ENCODE data around the gene FGD2. TPM values are rescaled to one million over a fixed set of nuclear protein-coding genes. Genes with fewer than 3 reads are reported as not detected.
A peak's percentile ranks its signal among the peaks of the same experiment; 100 is the strongest.

FGD2 gene
- total RNA-seq, 2 experiments from 2014 or later: 0.50 to 0.63 TPM

DNA sequence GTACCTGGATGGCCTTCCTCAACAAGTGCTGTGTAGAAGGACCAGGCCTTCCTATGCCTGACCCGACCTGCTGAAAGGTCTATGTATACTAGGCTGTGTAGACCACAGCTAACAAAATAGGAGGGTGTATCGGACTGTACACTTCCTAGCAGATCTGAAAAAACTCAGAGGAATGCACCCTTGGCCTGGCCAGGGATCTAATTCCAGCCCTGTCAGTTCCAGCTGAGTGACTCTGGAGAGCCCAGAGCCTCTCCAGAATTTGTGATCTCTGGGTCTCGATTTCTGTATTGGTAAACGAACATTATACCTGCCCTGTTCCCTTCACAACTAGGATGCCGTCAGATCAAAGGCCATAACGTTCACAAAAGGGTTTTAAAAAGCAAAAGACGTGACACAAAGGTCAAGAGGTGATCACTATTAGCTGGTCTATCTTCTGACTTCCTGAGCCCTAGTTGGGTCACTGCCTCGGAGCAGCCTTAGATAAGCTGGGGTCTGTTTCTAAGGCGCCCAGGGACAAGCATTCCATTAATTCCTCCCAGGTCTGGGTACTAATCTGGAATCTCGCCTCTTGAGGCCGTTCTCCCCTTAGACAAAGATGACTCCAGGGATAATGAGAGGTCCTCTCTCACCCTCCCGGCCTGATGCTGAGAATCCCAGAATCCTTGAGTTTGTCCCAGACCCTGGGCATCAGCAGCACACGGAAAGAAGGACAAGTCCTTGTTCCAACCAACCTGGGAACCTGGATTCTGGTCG lies 33.4 kb upstream of the FGD2 start:
- no peaks in the 10 kb centered on the region for H3K4me1 Mint-ChIP-seq
- ChIA-PET POLR2A (interaction anchor here (0.5 kb wide), 1 partner anchor 249 kb away, joined by 3 read pairs; no protein-coding TSS in a partner anchor), CTCF (interaction anchor here (1.1 kb wide), 1 partner anchor 46 kb away, joined by 3 read pairs; no protein-coding TSS in a partner anchor)
- no peaks in the 10 kb centered on the region for H3K27me3 Mint-ChIP-seq
- no peak overlapping the region for H3K27ac Mint-ChIP-seq
- H3K4me3 Mint-ChIP-seq: no peak overlapping the region
- H3K9me3 Mint-ChIP-seq (ENCODE audit: low read depth): no peaks in the 10 kb centered on the region
- ATAC-seq (no peak), DNase-seq (no peak)
- H3K36me3 Mint-ChIP-seq (ENCODE audit: low read depth): peaks cover 74% of the 10 kb centered on the region
- intact Hi-C loops (cut with DNase I, micrococcal nuclease): no loop called here

DNA sequence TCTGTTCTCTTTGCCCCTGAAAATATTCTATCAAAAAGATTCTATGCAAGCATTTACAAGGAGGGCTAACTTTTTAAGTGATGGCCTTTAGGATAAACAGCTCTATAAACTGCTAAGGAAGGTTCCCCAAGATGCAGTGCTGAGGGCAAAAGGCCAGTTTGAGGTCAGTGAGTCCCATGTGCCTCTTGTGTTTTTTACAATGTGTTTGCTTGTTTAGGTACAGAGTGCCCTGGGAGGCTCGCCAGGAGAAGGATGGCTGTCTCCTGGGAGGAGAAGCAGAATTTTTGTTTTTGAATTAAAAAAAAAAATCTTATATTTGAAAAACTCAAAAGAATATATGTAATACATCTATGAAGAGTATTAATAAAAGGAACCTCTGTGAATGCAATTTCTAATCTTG lies 32.3 kb upstream of the FGD2 start:
- POLR2A ChIA-PET: no interaction called here
- CTCF ChIA-PET: no interaction called here
- H3K27ac Mint-ChIP-seq: no peak overlapping the region
- no peaks in the 10 kb centered on the region for H3K9me3 Mint-ChIP-seq (ENCODE audit: low read depth)
- no peak for DNase-seq
- intact Hi-C loops (cut with DNase I, micrococcal nuclease): no loop called here
- no peaks in the 10 kb centered on the region for H3K4me1 Mint-ChIP-seq
- H3K36me3 Mint-ChIP-seq (ENCODE audit: low read depth): peaks cover 73% of the 10 kb centered on the region
- no peaks in the 10 kb centered on the region for H3K27me3 Mint-ChIP-seq
- ATAC-seq: no peak
- H3K4me3 Mint-ChIP-seq: no peak overlapping the region

DNA sequence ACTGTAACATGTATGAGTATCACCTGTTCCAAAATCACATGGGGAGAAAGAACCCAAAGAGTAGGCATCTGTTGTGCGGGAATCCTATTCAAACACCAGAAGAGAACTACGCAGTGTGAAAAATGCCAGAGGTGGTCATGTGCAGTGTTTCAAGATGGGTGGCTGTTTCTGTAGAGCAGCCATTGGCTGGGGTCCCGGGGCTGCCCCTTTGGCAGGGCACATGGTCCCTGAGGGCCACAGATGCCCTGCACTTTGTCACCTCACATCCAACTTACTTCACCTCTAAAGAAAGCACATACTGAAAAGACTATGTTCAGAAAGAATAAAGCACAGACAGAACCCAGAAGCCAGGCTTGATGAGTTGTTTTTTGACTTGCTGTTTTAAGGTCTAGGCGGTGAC lies 31.8 kb upstream of the FGD2 start:
- intact Hi-C loops (cut with DNase I, micrococcal nuclease): no loop called here
- Mint-ChIP-seq H3K27me3 (no peaks in the 10 kb centered on the region), H3K4me3 (no peak overlapping the region), H3K36me3 (ENCODE audit: low read depth) (peaks cover 70% of the 10 kb centered on the region), H3K27ac (no peak overlapping the region), H3K9me3 (ENCODE audit: low read depth) (no peaks in the 10 kb centered on the region), H3K4me1 (no peaks in the 10 kb centered on the region)
- DNase-seq: no peak
- no peak for ATAC-seq
- POLR2A ChIA-PET: no interaction called here
- CTCF ChIA-PET: no interaction called here

DNA sequence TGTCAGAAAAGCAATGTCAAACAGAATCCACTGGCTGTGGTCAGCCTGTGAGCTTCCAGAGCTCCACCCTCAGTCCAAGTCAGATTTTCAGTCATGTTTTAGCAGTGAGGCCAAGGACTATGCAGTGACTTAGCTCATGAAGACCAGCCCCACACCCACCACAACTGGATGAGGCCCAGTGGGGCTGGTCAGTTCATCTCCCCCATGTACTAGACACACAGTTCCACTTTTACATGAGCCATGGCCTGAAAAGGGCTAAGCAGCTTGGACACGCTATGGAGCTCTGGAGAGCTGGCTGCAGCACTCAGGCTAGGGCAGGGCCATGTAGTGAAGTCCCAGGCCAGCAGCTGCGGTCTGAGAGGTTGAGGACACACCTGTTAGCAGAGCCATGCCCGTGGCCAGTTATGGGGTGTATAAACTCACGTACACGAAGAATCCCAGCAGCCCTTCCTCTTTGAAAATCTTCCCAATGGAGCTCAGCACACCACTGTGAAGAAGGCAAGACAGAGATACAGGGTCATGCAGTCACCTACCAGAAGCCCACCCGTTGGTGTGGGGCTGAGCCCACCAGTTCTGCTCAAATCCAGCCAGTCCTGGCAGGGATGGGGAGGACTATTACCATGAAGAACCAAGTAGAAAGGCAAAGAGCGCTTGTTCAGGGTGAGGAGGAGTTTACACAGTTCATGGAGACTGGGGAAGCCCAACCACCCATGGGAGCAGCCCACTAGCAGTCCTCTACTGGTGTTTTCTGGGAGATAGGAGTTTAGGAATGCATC lies 30.0 kb upstream of the FGD2 start:
- ATAC-seq: no peak
- ChIA-PET POLR2A (interaction anchor here (1.0 kb wide), 1 partner anchor 11 kb away, joined by 4 read pairs; the partner anchor contains the start of gene MTCH1), CTCF (interaction anchor here (1.0 to 3.1 kb wide), 2 partner anchors 31 to 43 kb away, joined by 3 to 19 read pairs; no protein-coding TSS in a partner anchor)
- H3K36me3 Mint-ChIP-seq (ENCODE audit: low read depth): peaks cover 68% of the 10 kb centered on the region
- H3K9me3 Mint-ChIP-seq (ENCODE audit: low read depth): no peaks in the 10 kb centered on the region
- no peak overlapping the region for H3K27ac Mint-ChIP-seq
- peaks cover 13% of the 10 kb centered on the region for H3K4me1 Mint-ChIP-seq
- H3K27me3 Mint-ChIP-seq: no peaks in the 10 kb centered on the region
- no peak overlapping the region for H3K4me3 Mint-ChIP-seq
- intact Hi-C loops (cut with DNase I, micrococcal nuclease): no loop called here
- no peak for DNase-seq

DNA sequence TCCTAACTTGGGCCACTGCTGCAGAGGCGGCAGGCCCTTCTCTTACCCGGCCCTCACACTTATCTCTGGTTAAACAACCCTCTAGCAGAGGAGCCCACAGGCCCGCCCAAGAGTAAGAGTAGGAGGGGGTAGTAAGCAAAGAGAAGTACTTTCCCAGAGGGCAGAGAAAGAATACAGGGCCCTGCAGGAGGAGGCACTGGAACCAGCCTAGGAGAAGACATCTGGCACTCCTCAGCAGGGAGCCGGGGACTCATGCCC lies 29.5 kb upstream of the FGD2 start:
- intact Hi-C loops (cut with DNase I, micrococcal nuclease): no loop called here
- POLR2A ChIA-PET: interaction anchor here (1.0 kb wide), 1 partner anchor 10 kb away, joined by 4 read pairs; the partner anchor contains the start of gene MTCH1
- CTCF ChIA-PET: interaction anchor here (0.7 to 3.1 kb wide), 3 partner anchors 42 to 207 kb away, joined by 3 to 19 read pairs (median 4); no protein-coding TSS in a partner anchor
- Mint-ChIP-seq H3K36me3 (ENCODE audit: low read depth) (peaks cover 67% of the 10 kb centered on the region), H3K27me3 (no peaks in the 10 kb centered on the region), H3K27ac (no peak overlapping the region), H3K4me1 (peaks cover 18% of the 10 kb centered on the region), H3K9me3 (ENCODE audit: low read depth) (no peaks in the 10 kb centered on the region), H3K4me3 (no peak overlapping the region)
- DNase-seq: no peak
- no peak for ATAC-seq

DNA sequence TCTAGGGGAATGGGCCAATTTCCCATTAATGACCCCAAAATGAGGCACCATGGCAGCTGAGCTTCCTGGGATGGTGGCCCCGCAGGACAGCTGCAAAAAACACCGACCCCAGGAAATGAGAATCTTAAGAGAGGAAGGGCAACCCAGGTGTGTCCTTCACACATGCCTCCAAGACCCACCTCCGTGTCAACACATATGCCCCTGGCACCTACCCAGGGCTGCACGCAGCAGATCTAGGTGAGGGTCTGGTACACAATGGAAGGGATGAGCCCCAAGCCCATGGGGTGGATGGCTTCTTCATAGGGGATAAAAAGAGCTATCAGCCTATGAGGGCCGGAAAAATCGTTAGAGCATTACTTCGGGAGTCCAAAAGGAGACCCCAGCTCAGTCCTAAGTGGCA lies 28.9 kb upstream of the FGD2 start:
- Mint-ChIP-seq H3K27ac (no peak overlapping the region), H3K36me3 (ENCODE audit: low read depth) (peaks cover 66% of the 10 kb centered on the region), H3K4me1 (peaks cover 22% of the 10 kb centered on the region), H3K4me3 (no peak overlapping the region), H3K27me3 (no peaks in the 10 kb centered on the region), H3K9me3 (ENCODE audit: low read depth) (no peaks in the 10 kb centered on the region)
- CTCF ChIA-PET: interaction anchor here (0.7 to 3.1 kb wide), 4 partner anchors 41 to 225 kb away, joined by 3 to 19 read pairs (median 4); no protein-coding TSS in a partner anchor
- POLR2A ChIA-PET: interaction anchor here (0.5 kb wide), 1 partner anchor 136 kb away, joined by 4 read pairs; no protein-coding TSS in a partner anchor
- no peak for DNase-seq
- ATAC-seq: no peak
- intact Hi-C loops (cut with DNase I, micrococcal nuclease): no loop called here

DNA sequence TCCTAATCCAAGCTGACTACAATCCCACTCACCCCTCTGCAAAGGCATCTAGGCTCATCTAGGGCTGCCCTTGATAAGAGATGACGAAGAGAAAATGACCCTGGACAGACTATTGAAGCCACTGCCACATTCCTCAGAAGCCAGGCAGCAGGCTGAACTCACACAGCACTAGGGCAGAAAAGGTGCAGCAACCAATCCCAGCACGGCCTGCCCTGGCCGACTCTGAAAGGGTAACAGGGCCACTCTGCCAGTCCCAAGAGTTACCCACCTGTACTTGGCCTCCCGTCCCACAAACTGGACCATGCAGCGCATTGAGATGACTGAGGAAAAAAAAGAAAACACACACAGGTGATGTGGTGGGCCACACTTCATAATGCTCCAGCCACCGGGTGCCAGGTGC lies 28.5 kb upstream of the FGD2 start:
- ATAC-seq: no peak
- intact Hi-C loops (cut with DNase I, micrococcal nuclease): no loop called here
- peaks cover 66% of the 10 kb centered on the region for H3K36me3 Mint-ChIP-seq (ENCODE audit: low read depth)

DNA sequence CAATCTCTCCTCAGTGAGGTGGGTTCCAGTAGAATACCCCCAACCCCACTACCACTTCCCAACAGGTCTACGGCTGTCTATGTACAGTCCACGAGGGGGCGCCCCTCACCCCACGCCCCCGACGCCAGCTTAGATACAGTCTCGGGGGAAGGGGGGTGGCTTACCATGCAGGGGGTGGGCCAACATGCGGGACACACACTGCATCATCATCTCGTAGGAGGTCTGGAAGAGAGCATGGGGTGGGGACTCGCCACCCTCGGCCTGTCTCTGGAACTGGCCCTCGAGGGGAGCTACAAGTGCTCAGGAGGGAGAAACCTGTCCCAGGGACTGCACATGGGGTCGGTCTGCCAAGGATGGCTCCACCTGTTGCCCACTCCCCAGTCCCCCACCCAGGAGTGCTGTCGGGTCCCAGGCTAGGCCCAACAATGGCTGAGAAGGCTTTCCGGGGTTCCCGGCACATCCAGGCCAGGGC lies 27.9 kb upstream of the FGD2 start:
- H3K4me1 Mint-ChIP-seq: peaks cover 29% of the 10 kb centered on the region
- H3K27ac Mint-ChIP-seq: no peak overlapping the region
- no peaks in the 10 kb centered on the region for H3K27me3 Mint-ChIP-seq
- no peaks in the 10 kb centered on the region for H3K9me3 Mint-ChIP-seq (ENCODE audit: low read depth)
- H3K36me3 Mint-ChIP-seq (ENCODE audit: low read depth): peaks cover 62% of the 10 kb centered on the region
- POLR2A ChIA-PET: no interaction called here
- CTCF ChIA-PET: interaction anchor here (0.8 to 3.1 kb wide), 3 partner anchors 39 to 224 kb away, joined by 3 to 19 read pairs (median 3); no protein-coding TSS in a partner anchor
- no peak overlapping the region for H3K4me3 Mint-ChIP-seq
- peak; percentile 52 for ATAC-seq
- DNase-seq: peak; percentile 27
- intact Hi-C loops (cut with DNase I, micrococcal nuclease): no loop called here

More for the DNA sequence above, 28.5 kb upstream of the FGD2 start:
- Mint-ChIP-seq H3K4me1 (peaks cover 26% of the 10 kb centered on the region), H3K4me3 (no peak overlapping the region), H3K9me3 (ENCODE audit: low read depth) (no peaks in the 10 kb centered on the region), H3K27me3 (no peaks in the 10 kb centered on the region), H3K27ac (no peak overlapping the region)
- ChIA-PET CTCF (interaction anchor here (0.7 to 3.1 kb wide), 4 partner anchors 40 to 225 kb away, joined by 3 to 19 read pairs (median 4); no protein-coding TSS in a partner anchor), POLR2A (no interaction called here)
- DNase-seq: no peak

DNA sequence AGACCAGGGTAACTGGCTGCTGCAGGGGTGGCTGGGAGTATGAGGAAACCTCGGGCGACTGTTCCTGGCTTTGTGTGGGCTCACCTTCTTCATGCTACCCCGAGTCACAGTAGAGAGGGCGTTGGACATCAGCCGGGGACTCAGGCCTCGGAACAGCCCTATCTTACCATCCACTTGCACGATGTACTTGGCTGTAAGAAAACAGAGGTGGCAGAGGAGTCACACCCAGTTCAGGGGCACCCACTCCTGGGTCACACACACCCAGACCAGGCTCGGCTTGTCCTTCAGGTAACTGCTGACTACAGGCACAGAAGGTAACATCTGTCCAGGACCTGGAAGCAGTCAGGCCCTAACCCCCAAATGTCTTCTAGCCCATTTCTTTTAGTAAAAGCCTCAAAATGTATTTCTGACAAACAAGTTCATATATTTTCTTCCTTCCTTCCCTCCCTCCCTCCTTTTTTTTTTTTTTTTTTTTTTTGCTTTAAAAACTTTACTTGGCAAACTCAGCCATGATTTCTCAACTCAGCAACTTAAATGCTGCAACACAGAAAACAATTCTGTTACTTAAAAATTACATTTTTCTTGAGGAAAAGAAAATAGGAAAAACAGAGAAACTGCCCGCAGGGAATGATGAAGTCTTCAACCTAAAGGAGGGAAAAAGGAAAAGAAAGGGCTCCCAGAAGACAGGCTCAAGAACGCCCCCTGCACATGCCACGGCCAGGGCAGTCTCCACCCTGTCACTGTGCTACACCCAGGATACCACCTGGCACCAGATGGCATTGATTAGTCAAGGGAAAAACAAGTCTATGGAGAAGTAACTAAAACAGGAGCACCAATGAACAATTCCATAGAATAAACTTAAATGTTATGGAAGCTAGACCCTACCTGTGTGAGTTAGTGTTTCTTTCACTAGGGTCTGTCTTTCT lies 26.8 kb upstream of the FGD2 start:
- no peak for DNase-seq
- Mint-ChIP-seq H3K36me3 (ENCODE audit: low read depth) (peaks cover 53% of the 10 kb centered on the region), H3K27me3 (no peaks in the 10 kb centered on the region), H3K27ac (no peak overlapping the region), H3K4me1 (peaks cover 31% of the 10 kb centered on the region), H3K9me3 (ENCODE audit: low read depth) (no peaks in the 10 kb centered on the region), H3K4me3 (no peak overlapping the region)
- POLR2A ChIA-PET: interaction anchor here (0.7 kb wide), 1 partner anchor 699 kb away, joined by 3 read pairs; no protein-coding TSS in a partner anchor
- intact Hi-C loops (cut with DNase I, micrococcal nuclease): loop anchor here in 1 of 2 experiments (2.0 kb wide), 1 partner anchor 94 kb away; the partner anchor contains the start of gene C6orf89
- CTCF ChIA-PET: interaction anchor here (0.6 to 3.1 kb wide), 9 partner anchors 39 to 130 kb away, joined by 3 to 19 read pairs (median 3); partner anchors contain the start of genes C6orf89 and PPIL1
- ATAC-seq: no peak

DNA sequence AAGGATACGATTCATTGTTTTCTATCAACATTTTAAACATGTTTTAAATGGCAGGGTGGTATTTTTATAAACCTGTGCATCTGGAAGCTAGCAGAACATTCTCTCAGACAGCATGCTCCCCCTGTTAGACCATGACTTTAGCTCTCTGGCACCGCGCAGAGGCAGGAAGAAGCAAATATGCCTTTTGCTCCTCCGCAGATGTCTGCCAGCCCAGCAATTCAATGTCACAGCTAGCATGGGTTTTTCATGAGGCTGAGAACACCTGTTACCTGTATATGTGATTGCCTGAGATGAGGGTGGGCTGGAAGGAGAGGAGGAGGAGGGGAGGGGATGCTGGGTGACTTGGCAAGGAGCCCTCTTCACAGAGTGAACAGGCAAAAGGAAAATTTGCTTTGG lies 26.1 kb upstream of the FGD2 start:
- CTCF ChIA-PET: interaction anchor here (0.6 to 2.0 kb wide), 9 partner anchors 39 to 268 kb away, joined by 3 to 8 read pairs (median 3); partner anchors contain the start of genes C6orf89 and PPIL1
- ATAC-seq (peak; percentile 78), DNase-seq (peak; percentile 65)
- Mint-ChIP-seq H3K27ac (peak overlapping the region; percentile 55), H3K4me1 (peaks cover 31% of the 10 kb centered on the region), H3K36me3 (ENCODE audit: low read depth) (peaks cover 49% of the 10 kb centered on the region), H3K4me3 (no peak overlapping the region), H3K27me3 (no peaks in the 10 kb centered on the region), H3K9me3 (ENCODE audit: low read depth) (no peaks in the 10 kb centered on the region)
- intact Hi-C loops (cut with DNase I, micrococcal nuclease): loop anchor here in 1 of 2 experiments (2.0 kb wide), 1 partner anchor 95 kb away; the partner anchor contains the start of gene C6orf89
- POLR2A ChIA-PET: interaction anchor here (0.7 kb wide), 1 partner anchor 699 kb away, joined by 3 read pairs; no protein-coding TSS in a partner anchor

Data from activated CD4-positive, alpha-beta T cell treated with anti-CD3 and anti-CD28 coated beads for 36 hours (primary cell).